Tibial nerve (tissue), 4 donors: ENCODE results near the gene GXYLT2. TPM values are rescaled to one million over a fixed set of nuclear protein-coding genes. Genes with fewer than 3 reads are reported as not detected.

Experiments used
- DNase-seq, 2 donors: peaks; one replicate each; pipeline ENCODE4 v3.0.0-alpha.2; 2019; ENCODE audit warnings: low spot score in 2 of 2
- H3K27ac ChIP-seq, 4 donors: fragments of 200-600 bp; sonication (generic) in 3 of 4; one replicate each; pipeline ENCODE4 v1.5.1; 2017 to 2019; ENCODE audit warnings: mild to moderate bottlenecking in 1 of 4
- H3K27me3 ChIP-seq, 2 donors: fragments of 200-600 bp; sonication (generic) in 1 of 2; one replicate each; pipeline versions ENCODE4 v1.5.1 to v1.6.0; 2017 to 2019
- H3K36me3 ChIP-seq, 3 donors: fragments of 200-600 bp; sonication (generic); one replicate each; pipeline ENCODE4 v1.5.1; 2018 to 2019
- H3K4me1 ChIP-seq, 4 donors: fragments of 200-600 bp; sonication (generic) in 3 of 4; one replicate each; pipeline ENCODE4 v1.5.1; 2017 to 2019
- H3K4me3 ChIP-seq, 4 donors: fragments of 200-600 bp; sonication (generic) in 3 of 4; one replicate each; pipeline ENCODE4 v1.5.1; 2017 to 2019; ENCODE audit warnings: mild to moderate bottlenecking in 1 of 4, moderate library complexity in 1 of 4
- H3K9me3 ChIP-seq, 4 donors: fragments of 200-600 bp; sonication (generic) in 3 of 4; one replicate each; pipeline ENCODE4 v1.5.1; 2017 to 2019
- CTCF ChIP-seq, 5 experiments: fragments of 200-600 bp in 3 of 5; fragments of 450-650 bp in 2 of 5; sonication (generic) in 3 of 5; IDR thresholded peaks; one replicate each; pipeline ENCODE4 v1.5.1; 2016 to 2019; ENCODE audit warnings: antibody characterized with exemption in 5 of 5, mild to moderate bottlenecking in 3 of 5, moderate library complexity in 2 of 5
- EP300 ChIP-seq, 2 donors: sonication (generic); formaldehyde crosslinking; IDR thresholded peaks; one replicate each; pipeline ENCODE4 v1.6.1; 2017; ENCODE audit warnings: antibody characterized with exemption in 2 of 2, mild to moderate bottlenecking in 1 of 2
- POLR2A ChIP-seq, 2 donors: fragments of 450-650 bp; IDR thresholded peaks; one replicate each; pipeline ENCODE4 v1.6.1; 2017; ENCODE audit warnings: antibody characterized with exemption in 2 of 2, mild to moderate bottlenecking in 2 of 2, moderate library complexity in 2 of 2
- WGBS, 2 donors: methylation state at CpG; one replicate each; pipeline ENCODE4 v1.1.5; 2018; 5-methylcytosine and 5-hydroxymethylcytosine counted together
- total RNA-seq, 4 donors: library from RNA; depleted of rRNA; stranded (reverse); fragments of >200 nt; gene quantifications; one replicate each; pipeline ENCODE4 v1.1.0, GENCODE V29; 2016

GXYLT2 gene
- total RNA-seq, 4 donors from 2014 or later = 16.7 to 33.6 (median 22.0) TPM

- 83% methylated on average over 7 of the region's 7 CpGs for WGBS, 2 donors
- H3K9me3 ChIP-seq = no peaks in the 10 kb centered on the region
- H3K36me3 ChIP-seq = no peaks in the 10 kb centered on the region
- peak overlapping the region; percentile 64 to 97 (median 85) for H3K27ac ChIP-seq
- H3K4me3 ChIP-seq = no peak overlapping the region
- DNase-seq = no peak
- no peaks in the 10 kb centered on the region for H3K27me3 ChIP-seq
- TF ChIP-seq EP300 (IDR thresholded peaks at IDR 0.05) (no peak), POLR2A (IDR thresholded peaks at IDR 0.05) (no peak), CTCF (IDR thresholded peaks at IDR 0.05) (no peak)
- H3K4me1 ChIP-seq = peaks cover 0 to 51% (median 16%) of the 10 kb centered on the region in 4 donors
These were observed 65.6 kb downstream of the GXYLT2 start for GRCh38 chr3:72953325-72953956.

DNA sequence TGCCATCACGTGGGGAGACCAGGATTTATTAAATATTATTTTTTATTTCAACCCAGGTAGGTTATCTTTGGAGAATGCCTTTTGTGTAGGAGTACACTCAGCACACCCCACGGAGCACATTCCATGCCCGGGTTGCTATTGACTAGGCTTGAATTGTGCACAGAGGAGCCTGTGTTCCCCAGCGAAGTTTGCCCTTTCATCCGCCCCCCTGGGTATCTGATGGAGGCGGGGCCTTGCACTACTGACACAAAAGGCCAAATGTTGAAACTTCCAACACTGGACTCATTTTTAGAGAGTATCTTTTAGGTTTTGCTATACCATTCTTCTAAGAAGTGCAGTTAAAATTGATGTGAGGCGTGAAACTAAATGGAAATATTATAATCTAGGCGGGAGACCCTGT is 69.5 kb downstream of the GXYLT2 start:
- no peaks in the 10 kb centered on the region for H3K27me3 ChIP-seq
- peak overlapping the region; percentile 77 to 97 (median 94) for H3K27ac ChIP-seq
- peak; percentile 52 to 80 for TF ChIP-seq EP300 (IDR thresholded peaks at IDR 0.05)
- TF ChIP-seq CTCF (IDR thresholded peaks at IDR 0.05) = no peak
- WGBS, 2 donors = 43 to 50% methylated on average over 8 of the region's 8 CpGs
- H3K36me3 ChIP-seq = no peaks in the 10 kb centered on the region
- H3K4me1 ChIP-seq = peaks cover 0 to 48% (median 18%) of the 10 kb centered on the region in 4 donors
- no peak overlapping the region for H3K4me3 ChIP-seq
- DNase-seq = peak; percentile 44 to 45
- no peaks in the 10 kb centered on the region for H3K9me3 ChIP-seq

- H3K27me3 ChIP-seq = no peaks in the 10 kb centered on the region
- TF ChIP-seq EP300 (IDR thresholded peaks at IDR 0.05) (no peak), POLR2A (IDR thresholded peaks at IDR 0.05) (no peak), CTCF (IDR thresholded peaks at IDR 0.05) (no peak)
These were observed 71.5 kb downstream of the GXYLT2 start for GRCh38 chr3:72959336-72959735.

GRCh38 chr3:72960812-72961518 is 73.1 kb downstream of the GXYLT2 start:
- TF ChIP-seq POLR2A (IDR thresholded peaks at IDR 0.05) = no peak
- TF ChIP-seq EP300 (IDR thresholded peaks at IDR 0.05) = peak in 1 of 2 donors; percentile 47
- DNase-seq = peak in 1 of 2 donors; percentile 39
- 60 to 64% methylated on average over 7 of the region's 7 CpGs for WGBS, 2 donors

More at GRCh38 chr3:72959336-72959735, 71.5 kb downstream of the GXYLT2 start:
- Histone ChIP-seq H3K4me1 (peaks cover 0 to 39% (median 18%) of the 10 kb centered on the region in 4 donors), H3K9me3 (no peaks in the 10 kb centered on the region), H3K4me3 (no peak overlapping the region), H3K27ac (peak overlapping the region in 3 of 4 donors; percentile 10 to 97 (median 93)), H3K36me3 (no peaks in the 10 kb centered on the region)
- DNase-seq = no peak
- 97 to 99% methylated on average over 5 of the region's 5 CpGs for WGBS, 2 donors

DNA sequence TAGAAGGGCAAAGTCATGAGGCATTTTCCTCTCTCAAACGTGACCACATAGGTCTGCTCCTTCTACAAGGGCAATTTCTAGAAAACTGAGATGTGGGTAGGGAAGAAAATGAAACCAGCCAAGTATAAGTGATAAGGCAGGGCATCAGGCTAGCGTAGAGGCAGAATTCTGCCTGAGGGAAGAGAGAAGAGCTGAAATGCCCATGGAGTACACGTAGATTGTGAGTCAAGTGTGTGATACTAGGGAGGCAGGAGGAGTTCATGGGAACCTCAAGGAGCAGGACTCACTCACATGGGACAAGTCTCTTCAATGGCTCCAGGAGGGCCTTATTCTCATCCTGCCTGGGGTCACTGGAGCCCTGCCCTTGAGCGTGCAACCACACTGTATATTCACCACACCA is 73.9 kb downstream of the GXYLT2 start:
- TF ChIP-seq CTCF (IDR thresholded peaks at IDR 0.05) (no peak), EP300 (IDR thresholded peaks at IDR 0.05) (no peak), POLR2A (IDR thresholded peaks at IDR 0.05) (no peak)
- no peak for DNase-seq
- H3K4me3 ChIP-seq = no peak overlapping the region
- peak overlapping the region; percentile 31 to 97 (median 70) for H3K27ac ChIP-seq
- H3K27me3 ChIP-seq = no peaks in the 10 kb centered on the region
- no peaks in the 10 kb centered on the region for H3K36me3 ChIP-seq
- H3K4me1 ChIP-seq = peaks cover 0 to 23% (median 11%) of the 10 kb centered on the region in 4 donors
- H3K9me3 ChIP-seq = no peaks in the 10 kb centered on the region
- WGBS, 2 donors = 58 to 68% methylated on average over 4 of the region's 4 CpGs

More at GRCh38 chr3:72960812-72961518, 73.1 kb downstream of the GXYLT2 start:
- peak overlapping the region; percentile 41 to 97 (median 70) for H3K27ac ChIP-seq
- no peaks in the 10 kb centered on the region for H3K9me3 ChIP-seq
- H3K36me3 ChIP-seq = no peaks in the 10 kb centered on the region
- H3K4me3 ChIP-seq = no peak overlapping the region
- H3K4me1 ChIP-seq = peaks cover 0 to 30% (median 13%) of the 10 kb centered on the region in 4 donors
- H3K27me3 ChIP-seq = no peaks in the 10 kb centered on the region
